EL (cell line): ENCODE results near the gene SLC27A6.
"Not testable (repeated sequence)": the region's sequence is repeated elsewhere in the genome, so short reads cannot be mapped to it uniquely, and the experiment has no call there.

Source experiments
- DNase-seq: peaks from one replicate; pipeline ENCODE4 v3.0.0-alpha.2; 2016

SLC27A6 gene

GRCh38 chr5:129001841-129002526 is 36.7 kb downstream of the SLC27A6 start:
- DNase-seq, result no peak

- DNase-seq, result no peak
These were observed 37.2 kb downstream of the SLC27A6 start for GRCh38 chr5:129002527-129002842.

- no peak for DNase-seq
These were observed 37.9 kb downstream of the SLC27A6 start for GRCh38 chr5:129003232-129003631.

GRCh38 chr5:129014185-129014584 is 48.9 kb downstream of the SLC27A6 start:
- no peak for DNase-seq

- no peak for DNase-seq
These were observed 53.5 kb downstream of the SLC27A6 start for GRCh38 chr5:129018837-129019236.

- no peak for DNase-seq
These were observed 54.2 kb downstream of the SLC27A6 start for GRCh38 chr5:129019401-129019908.

- no peak for DNase-seq
These were observed 55.4 kb downstream of the SLC27A6 start for GRCh38 chr5:129020683-129021082.

GRCh38 chr5:129021744-129022143 is 56.5 kb downstream of the SLC27A6 start:
- DNase-seq, result no peak

GRCh38 chr5:129022599-129022998 is 57.3 kb downstream of the SLC27A6 start:
- DNase-seq, result no peak

- DNase-seq, result no peak
These were observed 62.0 kb downstream of the SLC27A6 start for GRCh38 chr5:129027260-129027659.

GRCh38 chr5:129031886-129032683 is 66.8 kb downstream of the SLC27A6 start:
- DNase-seq, result no peak

GRCh38 chr5:129036257-129036656 is 71.0 kb downstream of the SLC27A6 start:
- DNase-seq, result not testable (repeated sequence)

GRCh38 chr5:129041196-129041881 is 76.1 kb downstream of the SLC27A6 start:
- no peak for DNase-seq

GRCh38 chr5:129042306-129042705 is 77.0 kb downstream of the SLC27A6 start:
- DNase-seq, result no peak

GRCh38 chr5:129043894-129044293 is 78.6 kb downstream of the SLC27A6 start:
- DNase-seq, result no peak

- DNase-seq, result no peak
These were observed 80.9 kb downstream of the SLC27A6 start for GRCh38 chr5:129046151-129046550.

GRCh38 chr5:129048509-129048908 is 83.2 kb downstream of the SLC27A6 start:
- DNase-seq, result no peak

- DNase-seq, result no peak
These were observed 84.0 kb downstream of the SLC27A6 start for GRCh38 chr5:129049126-129049799.

GRCh38 chr5:129051283-129051682 is 86.0 kb downstream of the SLC27A6 start:
- no peak for DNase-seq

GRCh38 chr5:129053438-129053837 is 88.2 kb downstream of the SLC27A6 start:
- DNase-seq, result no peak

- no peak for DNase-seq
These were observed 92.0 kb downstream of the SLC27A6 start for GRCh38 chr5:129057329-129057728.

- no peak for DNase-seq
These were observed 96.6 kb downstream of the SLC27A6 start for GRCh38 chr5:129061849-129062248.

- DNase-seq, result no peak
These were observed 98.3 kb downstream of the SLC27A6 start for GRCh38 chr5:129063483-129064113.
